ENCODE measurements around the gene KRTAP5-2.
"Not testable (repeated sequence)": the region's sequence is repeated elsewhere in the genome, so short reads cannot be mapped to it uniquely, and the experiment has no call there.

GRCh38 chr11:1595994-1596575, 2.0 kb downstream of the KRTAP5-2 start:
- not testable (repeated sequence) for TF ChIP-seq EZH2 (IDR thresholded peaks at IDR 0.05; ENCODE audit: low read length, unreplicated experiment); EZH2phosphoT487 (IDR thresholded peaks at IDR 0.05; ENCODE audit: borderline replicate concordance, low read length); CTCF (conservative IDR thresholded peaks at IDR 0.05; ENCODE audit: low read depth, low read length)

All from PC-3 (cell line).